ENCODE results near the gene SHROOM2.

The SHROOM2 gene

GRCh38 chrX:9903146-9903545, 116.9 kb downstream of the SHROOM2 start (continued):
- no peak for TF ChIP-seq CSRNP3 (CRISPR knock-in tag; IDR thresholded peaks at IDR 0.05)
- no peak for TF ChIP-seq TSHZ2 (CRISPR knock-in tag; IDR thresholded peaks at IDR 0.05)
- no peak for TF ChIP-seq ZNF8 (CRISPR knock-in tag; IDR thresholded peaks at IDR 0.05)
- TF ChIP-seq PATZ1 (CRISPR knock-in tag; IDR thresholded peaks at IDR 0.05; ENCODE audit: borderline replicate concordance): no peak
- no peak for TF ChIP-seq TCF4 (CRISPR knock-in tag; IDR thresholded peaks at IDR 0.05; ENCODE audit: borderline replicate concordance)
- no peak for TF ChIP-seq SNAI2 (CRISPR knock-in tag; IDR thresholded peaks at IDR 0.05)
- TF ChIP-seq ZNF565 (CRISPR knock-in tag; conservative IDR thresholded peaks at IDR 0.05; ENCODE audit: low read depth): no peak

GRCh38 chrX:9905288-9905687, 119.1 kb downstream of the SHROOM2 start:
- ATAC-seq: no peak
- TF ChIP-seq POU6F1 (CRISPR knock-in tag; IDR thresholded peaks at IDR 0.05; ENCODE audit: borderline replicate concordance, low read depth): no peak
- TF ChIP-seq ZNF70 (CRISPR knock-in tag; IDR thresholded peaks at IDR 0.05): no peak
- TF ChIP-seq TSHZ2 (CRISPR knock-in tag; IDR thresholded peaks at IDR 0.05): no peak
- TF ChIP-seq RARB (CRISPR knock-in tag; IDR thresholded peaks at IDR 0.05): no peak
- no peak for TF ChIP-seq ZC3H10 (CRISPR knock-in tag; IDR thresholded peaks at IDR 0.05)
- TF ChIP-seq SNAI2 (CRISPR knock-in tag; IDR thresholded peaks at IDR 0.05): no peak
- no peak for TF ChIP-seq CSDC2 (CRISPR knock-in tag; IDR thresholded peaks at IDR 0.05)

- ATAC-seq: no peak
- no peak for TF ChIP-seq TSHZ2 (CRISPR knock-in tag; IDR thresholded peaks at IDR 0.05)
- TF ChIP-seq ZNF565 (CRISPR knock-in tag; conservative IDR thresholded peaks at IDR 0.05; ENCODE audit: low read depth): no peak
- TF ChIP-seq PATZ1 (CRISPR knock-in tag; IDR thresholded peaks at IDR 0.05; ENCODE audit: borderline replicate concordance): no peak
- no peak for TF ChIP-seq CSDC2 (CRISPR knock-in tag; IDR thresholded peaks at IDR 0.05)
- TF ChIP-seq SNAI2 (CRISPR knock-in tag; IDR thresholded peaks at IDR 0.05): no peak
- TF ChIP-seq ZC3H10 (CRISPR knock-in tag; IDR thresholded peaks at IDR 0.05): no peak
- no peak for TF ChIP-seq ESRRG (CRISPR knock-in tag; IDR thresholded peaks at IDR 0.05)
- TF ChIP-seq PPARA (CRISPR knock-in tag; IDR thresholded peaks at IDR 0.05; ENCODE audit: borderline replicate concordance): no peak
- no peak for TF ChIP-seq OSR1 (CRISPR knock-in tag; IDR thresholded peaks at IDR 0.05)
Observed at GRCh38 chrX:9905721-9906120, 119.5 kb downstream of the SHROOM2 start.

Data from SK-N-SH treated with all-trans-retinoic acid at 6 μM for 48 hours (cell line).